ENCODE measurements around the gene ARMS2. TPM values are rescaled to one million over a fixed set of nuclear protein-coding genes. Genes with fewer than 3 reads are reported as not detected.

Gene ARMS2
- total and polyA plus RNA-seq, 2 donors = not detected

GRCh38 chr10:122499012-122499411 lies 44.6 kb downstream of the ARMS2 start:
- WGBS = 59% methylated on average over 8 of the region's 8 CpGs
- Histone ChIP-seq H3K4me3 (ENCODE audit: low read depth, low read length) (no peak overlapping the region), H3K27ac (ENCODE audit: low read depth) (no peak overlapping the region), H3K36me3 (ENCODE audit: insufficient read depth) (no peaks in the 10 kb centered on the region), H3K4me1 (ENCODE audit: insufficient read depth) (no peaks in the 10 kb centered on the region)
- DNase-seq (ENCODE audit: extremely low spot score) = no peak

- WGBS = 25% methylated on average over 5 of the region's 5 CpGs
- DNase-seq (ENCODE audit: extremely low spot score) = no peak
- Histone ChIP-seq H3K4me1 (ENCODE audit: insufficient read depth) (no peaks in the 10 kb centered on the region), H3K4me3 (ENCODE audit: low read depth, low read length) (no peak overlapping the region), H3K36me3 (ENCODE audit: insufficient read depth) (no peaks in the 10 kb centered on the region), H3K27ac (ENCODE audit: low read depth) (no peak overlapping the region)
Measured at GRCh38 chr10:122499491-122499941, 45.1 kb downstream of the ARMS2 start.

GRCh38 chr10:122500194-122500593 lies 45.7 kb downstream of the ARMS2 start:
- no peak overlapping the region for H3K27ac ChIP-seq (ENCODE audit: low read depth)
- no peak overlapping the region for H3K4me3 ChIP-seq (ENCODE audit: low read depth, low read length)
- H3K4me1 ChIP-seq (ENCODE audit: insufficient read depth) = no peaks in the 10 kb centered on the region
- WGBS = 70% methylated on average over 5 of the region's 5 CpGs
- no peaks in the 10 kb centered on the region for H3K36me3 ChIP-seq (ENCODE audit: insufficient read depth)
- DNase-seq (ENCODE audit: extremely low spot score) = no peak

GRCh38 chr10:122500726-122501125 lies 46.3 kb downstream of the ARMS2 start:
- no peaks in the 10 kb centered on the region for H3K36me3 ChIP-seq (ENCODE audit: insufficient read depth)
- H3K4me3 ChIP-seq (ENCODE audit: low read depth, low read length) = no peak overlapping the region
- WGBS = 92% methylated on average over 6 of the region's 6 CpGs
- no peak overlapping the region for H3K27ac ChIP-seq (ENCODE audit: low read depth)
- H3K4me1 ChIP-seq (ENCODE audit: insufficient read depth) = no peaks in the 10 kb centered on the region
- no peak for DNase-seq (ENCODE audit: extremely low spot score)

GRCh38 chr10:122503012-122503411 lies 48.6 kb downstream of the ARMS2 start:
- no peaks in the 10 kb centered on the region for H3K4me1 ChIP-seq (ENCODE audit: insufficient read depth)
- H3K27ac ChIP-seq (ENCODE audit: low read depth) = no peak overlapping the region
- WGBS = 91% methylated on average over 13 of the region's 13 CpGs
- no peaks in the 10 kb centered on the region for H3K36me3 ChIP-seq (ENCODE audit: insufficient read depth)
- no peak for DNase-seq (ENCODE audit: extremely low spot score)
- no peak overlapping the region for H3K4me3 ChIP-seq (ENCODE audit: low read depth, low read length)

GRCh38 chr10:122503886-122504609 lies 49.6 kb downstream of the ARMS2 start:
- H3K4me3 ChIP-seq (ENCODE audit: low read depth, low read length) = no peak overlapping the region
- H3K36me3 ChIP-seq (ENCODE audit: insufficient read depth) = no peaks in the 10 kb centered on the region
- no peak for DNase-seq (ENCODE audit: extremely low spot score)
- 82% methylated on average over 17 of the region's 17 CpGs for WGBS
- no peaks in the 10 kb centered on the region for H3K4me1 ChIP-seq (ENCODE audit: insufficient read depth)
- no peak overlapping the region for H3K27ac ChIP-seq (ENCODE audit: low read depth)

- no peaks in the 10 kb centered on the region for H3K4me1 ChIP-seq (ENCODE audit: insufficient read depth)
- H3K27ac ChIP-seq (ENCODE audit: low read depth) = no peak overlapping the region
- no peaks in the 10 kb centered on the region for H3K36me3 ChIP-seq (ENCODE audit: insufficient read depth)
- WGBS = 9% methylated on average over 6 of the region's 6 CpGs
- peak; percentile 74 for DNase-seq (ENCODE audit: extremely low spot score)
- no peak overlapping the region for H3K4me3 ChIP-seq (ENCODE audit: low read depth, low read length)
Measured at GRCh38 chr10:122504610-122504950, 50.1 kb downstream of the ARMS2 start.

GRCh38 chr10:122505011-122505410 lies 50.6 kb downstream of the ARMS2 start:
- 86% methylated on average over 5 of the region's 5 CpGs for WGBS
- no peaks in the 10 kb centered on the region for H3K36me3 ChIP-seq (ENCODE audit: insufficient read depth)
- no peak for DNase-seq (ENCODE audit: extremely low spot score)
- no peaks in the 10 kb centered on the region for H3K4me1 ChIP-seq (ENCODE audit: insufficient read depth)
- H3K27ac ChIP-seq (ENCODE audit: low read depth) = no peak overlapping the region
- H3K4me3 ChIP-seq (ENCODE audit: low read depth, low read length) = no peak overlapping the region

GRCh38 chr10:122505885-122506645 lies 51.6 kb downstream of the ARMS2 start:
- Histone ChIP-seq H3K4me3 (ENCODE audit: low read depth, low read length) (no peak overlapping the region), H3K4me1 (ENCODE audit: insufficient read depth) (no peaks in the 10 kb centered on the region), H3K36me3 (ENCODE audit: insufficient read depth) (no peaks in the 10 kb centered on the region), H3K27ac (ENCODE audit: low read depth) (no peak overlapping the region)
- no peak for DNase-seq (ENCODE audit: extremely low spot score)
- 91% methylated on average over 15 of the region's 15 CpGs for WGBS

Small RNA genes within 50 kb of the gene (small RNA-seq; reads per million reads assigned to genes)
- gene MIR3941 = not detected

Other genes with a start within 250 kb of the ARMS2 start
- gene BTBD16, start 183.4 kb upstream of the ARMS2 start, total RNA-seq = 2.6 TPM
- gene BTBD16, start 183.4 kb upstream of the ARMS2 start, polyA plus RNA-seq = 10.2 TPM
- 59.5 TPM for gene PLEKHA1, start 79.9 kb upstream of the ARMS2 start, total RNA-seq
- gene PLEKHA1, start 79.9 kb upstream of the ARMS2 start, polyA plus RNA-seq = 20.9 TPM
- 83.9 TPM for gene HTRA1, start 6.9 kb downstream of the ARMS2 start, total RNA-seq
- 145 TPM for gene HTRA1, start 6.9 kb downstream of the ARMS2 start, polyA plus RNA-seq
- 0.48 TPM for gene DMBT1, start 106.1 kb downstream of the ARMS2 start, total RNA-seq
- 4.8 TPM for gene DMBT1, start 106.1 kb downstream of the ARMS2 start, polyA plus RNA-seq
- not detected for gene C10orf120, start 245.2 kb downstream of the ARMS2 start, total RNA-seq
- gene C10orf120, start 245.2 kb downstream of the ARMS2 start, polyA plus RNA-seq = not detected

Measured in urinary bladder (tissue), 4 donors.